T-helper 17 cell (primary cell): ENCODE data around the gene CRIP3. TPM values are rescaled to one million over a fixed set of nuclear protein-coding genes. Genes with fewer than 3 reads are reported as not detected.
"Not testable (repeated sequence)": the region's sequence is repeated elsewhere in the genome, so short reads cannot be mapped to it uniquely, and the experiment has no call there.

ENCODE experiments used
- ATAC-seq: fragments of 150-1000 bp; cut with Tn5 transposase; 2 replicates; pipeline ENCODE4 v1.10.0; 2021; ENCODE audit warnings: mild to moderate bottlenecking, moderate library complexity
- DNase-seq, 3 donors: peaks; one replicate each; pipeline versions ENCODE4 v3.0.0 to v3.0.0-alpha.2; 2020 to 2021
- H3K9me3 ChIP-seq: one replicate; pipeline ENCODE4 v1.7.0; 2013; ENCODE audit warnings: low read length, mild to moderate bottlenecking; ENCODE audit not compliant: control insufficient read depth, poor library complexity, severe bottlenecking
- H3K27ac Mint-ChIP-seq: one replicate; pipeline ENCODE4 v1.8.0; 2022; ENCODE audit warnings: mild to moderate bottlenecking, moderate library complexity, mixed read lengths
- H3K27me3 Mint-ChIP-seq: one replicate; pipeline ENCODE4 v1.8.0; 2022; ENCODE audit warnings: mixed read lengths
- H3K36me3 Mint-ChIP-seq: one replicate; pipeline ENCODE4 v1.8.0; 2022; ENCODE audit warnings: low read depth, mixed read lengths
- H3K4me1 Mint-ChIP-seq: one replicate; pipeline ENCODE4 v1.8.0; 2022; ENCODE audit warnings: mild to moderate bottlenecking, mixed read lengths
- H3K4me3 Mint-ChIP-seq: one replicate; pipeline ENCODE4 v1.8.0; 2022; ENCODE audit warnings: mild to moderate bottlenecking, moderate library complexity, mixed read lengths
- total RNA-seq, 4 donors: library from RNA in 2 of 4; stranded (reverse) in 2 of 4; gene quantifications; one replicate each; pipeline ENCODE4 v1.2.3 and lab custom pipeline; 2022 to 2026

The CRIP3 gene
- total RNA-seq, 2 donors from 2014 or later = 1.3 to 2.1 TPM

GRCh38 chr6:43328528-43328927, 19.9 kb upstream of the CRIP3 start:
- Mint-ChIP-seq H3K27ac (peak overlapping the region; percentile 45), H3K4me3 (no peak overlapping the region), H3K36me3 (peaks cover 2% of the 10 kb centered on the region), H3K4me1 (peaks cover 14% of the 10 kb centered on the region), H3K27me3 (no peaks in the 10 kb centered on the region)
- ATAC-seq = no peak
- H3K9me3 ChIP-seq = no peaks in the 10 kb centered on the region
- no peak for DNase-seq

DNA sequence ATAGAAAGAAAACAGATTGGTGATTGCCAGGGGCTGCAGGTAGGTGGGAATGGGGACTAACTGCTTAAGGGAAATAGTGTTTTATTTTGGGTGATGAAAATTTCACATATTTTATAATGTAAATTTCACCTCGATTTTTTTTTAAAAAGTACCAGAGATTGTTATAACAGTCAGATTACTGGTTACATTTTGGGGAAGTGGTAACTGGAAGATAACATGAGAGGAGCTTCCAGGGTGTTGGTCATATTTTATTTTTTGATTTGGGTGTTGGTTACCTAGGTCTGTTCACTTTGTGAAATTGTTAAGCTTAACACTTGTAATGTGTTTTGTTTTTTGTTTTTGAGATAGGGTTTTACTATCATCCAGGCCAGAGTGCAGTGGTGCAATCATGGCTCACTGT, 17.2 kb upstream of the CRIP3 start:
- Mint-ChIP-seq H3K27me3 (no peaks in the 10 kb centered on the region), H3K4me3 (no peak overlapping the region)

DNA sequence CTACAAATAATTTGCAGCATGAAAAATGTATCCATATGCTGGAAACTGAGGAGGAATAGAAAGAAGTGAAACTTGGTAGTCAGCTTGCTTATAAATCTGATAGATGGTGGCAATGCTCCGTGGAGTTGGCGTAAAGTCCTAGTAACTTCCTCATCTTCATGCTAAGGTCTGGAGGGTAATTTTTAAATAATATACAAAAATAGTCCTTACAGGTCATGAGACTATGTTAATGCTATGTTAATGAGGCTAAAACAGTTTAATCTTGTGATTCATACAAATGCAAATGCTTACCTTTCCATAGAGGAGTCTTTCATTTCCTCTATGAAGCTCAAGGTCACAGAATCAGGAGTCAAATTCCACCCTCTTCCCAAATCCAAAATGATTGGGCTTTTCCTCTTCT, 9.4 kb upstream of the CRIP3 start:
- Mint-ChIP-seq H3K4me1 (peaks cover 10% of the 10 kb centered on the region), H3K27me3 (no peaks in the 10 kb centered on the region), H3K36me3 (peaks cover 6% of the 10 kb centered on the region), H3K27ac (no peak overlapping the region), H3K4me3 (no peak overlapping the region)
- ATAC-seq (no peak), DNase-seq (no peak)
- H3K9me3 ChIP-seq = no peaks in the 10 kb centered on the region

More for the DNA sequence above, 17.2 kb upstream of the CRIP3 start:
- no peaks in the 10 kb centered on the region for H3K9me3 ChIP-seq
- peaks cover 6% of the 10 kb centered on the region for H3K36me3 Mint-ChIP-seq
- no peak overlapping the region for H3K27ac Mint-ChIP-seq
- ATAC-seq (no peak), DNase-seq (no peak)
- no peaks in the 10 kb centered on the region for H3K4me1 Mint-ChIP-seq

GRCh38 chr6:43313813-43314212, 5.2 kb upstream of the CRIP3 start:
- DNase-seq = no peak
- Mint-ChIP-seq H3K27me3 (no peaks in the 10 kb centered on the region), H3K27ac (no peak overlapping the region), H3K4me3 (no peak overlapping the region), H3K36me3 (peaks cover 2% of the 10 kb centered on the region), H3K4me1 (peaks cover 15% of the 10 kb centered on the region)
- H3K9me3 ChIP-seq = no peaks in the 10 kb centered on the region
- no peak for ATAC-seq

DNA sequence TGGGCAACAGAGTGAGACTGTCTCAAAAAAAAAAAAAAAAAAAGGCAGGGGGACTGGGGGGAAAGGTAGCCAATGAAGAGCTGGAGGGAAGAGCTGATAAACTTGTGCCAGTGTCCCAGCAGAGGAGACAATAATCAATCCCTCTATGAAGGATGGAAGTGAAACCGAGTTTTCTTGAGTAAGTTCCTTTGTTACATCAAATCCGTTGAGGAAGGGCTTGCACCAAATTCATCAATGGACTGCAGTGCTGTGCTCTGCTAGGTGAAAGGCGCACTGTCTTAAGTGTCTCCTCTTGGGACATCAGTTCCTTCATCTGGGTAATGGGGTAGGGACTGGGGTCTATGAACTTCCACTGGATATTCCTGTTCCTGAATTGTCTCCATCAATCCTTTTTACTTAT, 3.0 kb upstream of the CRIP3 start:
- no peaks in the 10 kb centered on the region for H3K9me3 ChIP-seq
- Mint-ChIP-seq H3K36me3 (peaks cover 2% of the 10 kb centered on the region), H3K4me1 (peaks cover 20% of the 10 kb centered on the region), H3K4me3 (no peak overlapping the region), H3K27ac (no peak overlapping the region), H3K27me3 (no peaks in the 10 kb centered on the region)
- DNase-seq (no peak), ATAC-seq (no peak)

- Mint-ChIP-seq H3K4me1 (peaks cover 19% of the 10 kb centered on the region), H3K36me3 (no peaks in the 10 kb centered on the region), H3K4me3 (no peak overlapping the region), H3K27me3 (no peaks in the 10 kb centered on the region), H3K27ac (no peak overlapping the region)
- no peak for ATAC-seq
- DNase-seq = no peak
- H3K9me3 ChIP-seq = no peaks in the 10 kb centered on the region
These were observed 2.0 kb upstream of the CRIP3 start for GRCh38 chr6:43310624-43311023.

DNA sequence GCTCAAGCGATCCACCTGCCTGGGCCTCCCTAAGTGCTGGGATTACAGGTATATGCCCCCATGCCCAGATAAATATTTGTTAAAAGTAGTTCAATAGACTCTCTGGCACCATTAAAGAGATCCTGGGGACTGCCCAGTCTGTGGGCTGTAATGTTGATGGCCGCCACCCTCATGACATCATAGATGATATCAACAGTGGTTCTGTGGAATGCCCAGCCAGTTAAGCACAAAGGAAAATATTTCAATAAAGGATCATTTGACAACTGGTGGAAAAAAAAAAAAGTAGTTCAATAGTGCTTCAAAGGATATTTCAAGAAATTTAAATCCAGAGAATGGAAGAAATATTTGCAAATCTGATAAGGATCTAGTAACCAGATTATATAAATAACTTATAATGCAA, 1.5 kb upstream of the CRIP3 start:
- H3K36me3 Mint-ChIP-seq = no peaks in the 10 kb centered on the region
- H3K4me1 Mint-ChIP-seq = peaks cover 16% of the 10 kb centered on the region
- no peak overlapping the region for H3K27ac Mint-ChIP-seq
- no peak overlapping the region for H3K4me3 Mint-ChIP-seq
- DNase-seq (no peak), ATAC-seq (no peak)
- H3K27me3 Mint-ChIP-seq = no peaks in the 10 kb centered on the region
- no peaks in the 10 kb centered on the region for H3K9me3 ChIP-seq

DNA sequence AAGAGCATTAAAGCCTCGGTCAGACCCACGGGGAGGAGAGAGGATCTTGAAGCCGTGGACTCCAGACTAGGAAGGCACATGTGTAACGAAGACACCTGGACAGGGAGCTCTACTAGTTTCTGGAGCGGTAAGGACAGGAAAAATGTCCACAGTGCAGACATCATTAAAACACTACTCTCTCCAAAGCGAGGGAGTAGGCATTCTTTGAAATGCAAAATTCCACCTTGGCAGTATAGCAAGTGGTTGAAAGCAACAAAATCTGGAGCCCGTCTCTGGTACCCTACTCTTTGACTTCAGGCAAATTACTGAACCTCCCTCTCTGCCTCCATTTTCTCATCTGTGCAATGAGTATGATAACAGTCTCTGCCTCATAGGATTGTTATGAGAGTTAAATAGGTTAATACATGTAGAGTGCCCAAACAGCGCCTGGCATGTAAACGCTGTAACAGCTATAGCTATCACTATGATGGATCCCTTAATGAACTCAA, 408 bp upstream of the CRIP3 start:
- no peak for DNase-seq
- Mint-ChIP-seq H3K27ac (no peak overlapping the region), H3K4me1 (peaks cover 14% of the 10 kb centered on the region), H3K4me3 (peak overlapping the region; percentile 76), H3K36me3 (no peaks in the 10 kb centered on the region), H3K27me3 (no peaks in the 10 kb centered on the region)
- no peak for ATAC-seq
- no peaks in the 10 kb centered on the region for H3K9me3 ChIP-seq

GRCh38 chr6:43307451-43308100, 1.1 kb downstream of the CRIP3 start:
- ATAC-seq (no peak), DNase-seq (no peak)
- Mint-ChIP-seq H3K4me1 (peaks cover 12% of the 10 kb centered on the region), H3K4me3 (peak overlapping the region; percentile 61), H3K27me3 (no peaks in the 10 kb centered on the region), H3K36me3 (no peaks in the 10 kb centered on the region), H3K27ac (no peak overlapping the region)
- H3K9me3 ChIP-seq = no peaks in the 10 kb centered on the region

DNA sequence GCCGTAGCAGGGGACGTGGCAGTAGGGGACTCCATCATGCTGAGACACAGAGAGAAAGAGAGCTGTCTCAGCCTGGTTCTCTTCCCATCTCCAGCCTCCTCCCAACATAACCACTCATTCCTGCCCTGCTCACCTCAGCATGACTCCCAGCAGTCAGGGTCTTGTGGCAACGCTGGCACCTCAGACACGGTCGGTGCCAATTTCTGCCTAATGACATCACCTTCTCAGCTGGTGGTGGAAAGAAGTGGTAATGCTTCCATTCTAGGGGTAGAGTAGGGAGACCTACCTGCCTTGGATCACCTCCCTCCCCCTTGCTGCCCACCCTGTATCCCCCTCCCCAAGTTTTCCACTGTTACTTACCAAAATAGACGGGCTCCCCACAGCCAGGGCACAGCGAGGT, 2.5 kb downstream of the CRIP3 start:
- H3K27ac Mint-ChIP-seq = no peak overlapping the region
- H3K4me3 Mint-ChIP-seq = no peak overlapping the region
- DNase-seq (no peak), ATAC-seq (no peak)
- H3K27me3 Mint-ChIP-seq = peaks cover 3% of the 10 kb centered on the region
- H3K9me3 ChIP-seq = no peaks in the 10 kb centered on the region
- H3K4me1 Mint-ChIP-seq = peaks cover 13% of the 10 kb centered on the region
- no peaks in the 10 kb centered on the region for H3K36me3 Mint-ChIP-seq

DNA sequence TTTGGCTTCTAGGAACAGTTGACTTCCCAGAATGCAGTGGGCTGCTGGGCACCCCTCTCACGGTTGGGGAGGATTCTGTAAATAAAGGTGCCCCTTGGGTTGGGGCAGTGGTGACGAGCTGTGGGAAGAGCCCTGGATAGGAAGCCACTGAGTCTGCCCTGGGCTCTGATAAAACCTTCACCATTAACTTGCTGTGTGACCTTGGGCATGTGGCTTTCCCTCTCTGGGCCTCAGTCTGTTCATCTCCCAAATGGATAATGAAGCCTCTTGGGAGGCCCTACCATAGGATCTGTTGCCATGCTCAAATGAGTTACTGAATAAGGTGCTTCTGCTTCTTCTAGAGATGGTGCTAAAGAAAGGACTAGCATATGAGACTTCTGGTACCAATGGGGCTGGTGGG, 3.7 kb downstream of the CRIP3 start:
- Mint-ChIP-seq H3K27ac (no peak overlapping the region), H3K27me3 (peaks cover 15% of the 10 kb centered on the region), H3K4me3 (no peak overlapping the region), H3K4me1 (peaks cover 16% of the 10 kb centered on the region), H3K36me3 (peaks cover 5% of the 10 kb centered on the region)
- DNase-seq (no peak), ATAC-seq (no peak)
- no peaks in the 10 kb centered on the region for H3K9me3 ChIP-seq

DNA sequence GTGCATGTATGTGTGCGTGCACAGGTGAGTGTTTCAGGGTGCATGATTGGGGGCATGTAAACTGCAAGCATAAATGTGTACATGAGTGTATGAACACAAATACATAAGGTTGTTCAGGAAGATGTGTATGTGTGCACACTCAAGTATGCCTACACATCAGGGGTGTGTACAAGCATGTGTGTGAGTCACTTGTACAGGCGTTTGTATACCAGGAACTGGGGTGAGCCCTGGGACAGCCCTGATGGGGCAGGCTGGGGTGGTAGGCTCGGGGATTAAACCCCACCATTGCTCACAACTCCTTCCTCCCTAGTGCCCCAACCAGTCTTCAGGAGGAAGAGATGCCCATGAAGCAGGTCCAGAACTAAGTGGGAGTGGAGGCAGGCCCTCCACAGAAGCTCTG, 4.3 kb downstream of the CRIP3 start:
- Mint-ChIP-seq H3K36me3 (peaks cover 6% of the 10 kb centered on the region), H3K4me3 (no peak overlapping the region)

DNA sequence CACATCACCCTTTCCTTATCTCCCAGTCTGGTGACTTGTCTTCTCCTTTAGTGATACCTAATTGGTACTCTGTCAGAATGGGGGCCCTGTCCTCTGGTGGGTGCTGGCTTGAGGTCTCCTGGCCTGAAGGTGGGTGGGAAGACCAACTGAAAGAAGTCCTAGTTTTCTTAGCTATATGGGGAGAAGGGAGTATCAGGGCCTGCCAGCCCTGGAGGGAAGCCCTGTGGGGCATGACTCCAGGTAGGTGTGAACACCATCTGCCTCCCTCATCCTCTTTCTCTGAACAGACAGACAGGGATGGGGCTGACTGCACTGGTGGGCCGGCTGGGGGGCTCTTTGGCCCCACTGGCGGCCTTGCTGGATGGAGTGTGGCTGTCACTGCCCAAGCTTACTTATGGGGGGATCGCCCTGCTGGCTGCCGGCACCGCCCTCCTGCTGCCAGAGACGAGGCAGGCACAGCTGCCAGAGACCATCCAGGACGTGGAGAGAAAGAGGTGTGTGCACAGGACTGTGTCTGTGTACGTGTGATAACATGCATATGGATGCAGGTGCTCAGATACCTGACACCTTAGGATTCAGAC, 4.8 kb downstream of the CRIP3 start:
- Mint-ChIP-seq H3K4me3 (no peak overlapping the region), H3K36me3 (peaks cover 6% of the 10 kb centered on the region), H3K27ac (peak overlapping the region; percentile 69), H3K27me3 (peaks cover 24% of the 10 kb centered on the region), H3K4me1 (peaks cover 17% of the 10 kb centered on the region)
- DNase-seq (no peak), ATAC-seq (no peak)
- no peaks in the 10 kb centered on the region for H3K9me3 ChIP-seq

More for the DNA sequence above, 4.3 kb downstream of the CRIP3 start:
- Mint-ChIP-seq H3K27me3 (peaks cover 20% of the 10 kb centered on the region), H3K4me1 (peaks cover 18% of the 10 kb centered on the region), H3K27ac (peak overlapping the region; percentile 69)
- DNase-seq = no peak
- no peaks in the 10 kb centered on the region for H3K9me3 ChIP-seq
- ATAC-seq = no peak

DNA sequence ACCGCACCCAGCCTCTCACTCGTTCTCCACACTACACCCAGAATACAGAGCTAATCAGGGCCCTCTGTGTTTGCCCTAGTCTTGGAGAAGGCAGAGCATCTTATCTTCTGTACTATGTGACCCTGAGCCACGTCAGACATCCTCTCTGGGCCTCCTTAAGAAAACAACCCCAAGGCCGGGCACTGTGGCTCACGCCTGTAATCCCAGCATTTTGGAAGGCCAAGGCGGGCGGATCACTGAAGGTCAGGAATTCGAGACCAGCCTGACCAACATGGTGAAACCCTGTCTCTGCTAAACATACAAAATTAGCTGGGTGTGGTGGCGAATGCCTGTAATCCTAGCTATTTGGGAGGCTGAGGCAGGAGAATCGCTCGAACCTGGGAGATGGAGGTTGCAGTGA, 5.6 kb downstream of the CRIP3 start:
- peaks cover 28% of the 10 kb centered on the region for H3K27me3 Mint-ChIP-seq
- H3K4me3 Mint-ChIP-seq, DNase-seq, H3K27ac Mint-ChIP-seq, H3K36me3 Mint-ChIP-seq, H3K9me3 ChIP-seq, ATAC-seq: not testable (repeated sequence)
- peaks cover 14% of the 10 kb centered on the region for H3K4me1 Mint-ChIP-seq
